ENCODE measurements around the gene TBL2. TPM values are rescaled to one million over a fixed set of nuclear protein-coding genes. Genes with fewer than 3 reads are reported as not detected.
"Not testable (repeated sequence)": the region's sequence is repeated elsewhere in the genome, so short reads cannot be mapped to it uniquely, and the experiment has no call there.

Gene TBL2
- total RNA-seq, 2 donors from 2014 or later = 36.5 to 50.2 TPM

DNA sequence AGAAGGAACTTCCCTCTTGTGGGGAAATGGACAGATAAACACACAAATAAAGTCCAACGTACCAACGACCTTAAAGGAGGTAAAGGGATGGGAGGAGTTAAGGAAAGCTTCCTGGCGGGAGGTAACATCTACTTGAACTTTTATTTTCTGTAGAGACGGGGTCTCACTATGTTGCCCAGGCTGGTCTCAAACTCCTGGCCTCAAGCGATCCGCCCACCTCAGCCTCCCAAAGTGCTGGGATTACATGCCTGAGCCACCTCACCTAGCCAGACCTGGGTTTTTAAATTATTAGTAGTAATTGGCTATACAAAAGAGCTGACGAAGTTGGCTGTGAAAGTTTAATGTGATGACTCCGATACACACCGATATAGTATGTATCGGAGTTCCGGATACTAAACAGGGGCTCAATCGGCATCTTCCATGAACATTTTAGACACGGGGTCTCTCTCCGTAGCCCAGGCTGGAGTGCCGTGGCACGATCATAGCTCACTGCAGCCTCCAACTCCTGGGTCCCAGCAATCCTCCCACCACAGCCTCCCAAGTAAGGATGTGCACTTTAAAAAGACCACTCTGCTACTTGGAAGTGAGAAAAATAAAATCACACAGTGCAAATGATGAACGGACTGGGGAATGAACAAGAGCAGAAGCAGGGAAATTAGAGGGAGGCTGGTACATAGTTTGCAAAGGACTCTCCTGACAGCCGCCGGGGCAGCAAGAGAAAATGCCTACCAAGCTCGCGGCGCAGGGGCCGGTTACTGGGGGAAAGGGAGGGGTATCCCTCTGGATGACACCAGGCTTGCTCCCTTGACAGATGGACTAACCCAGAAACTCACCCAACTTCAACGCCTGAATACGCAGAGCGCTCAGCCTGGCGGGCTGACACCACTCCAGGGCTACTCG lies 21.9 kb downstream of the TBL2 start:
- Histone ChIP-seq H3K4me1 (peaks cover 14% of the 10 kb centered on the region), H3K9ac (ENCODE audit: low read depth in 2 of 2, low read length in 2 of 2) (peak overlapping the region; percentile 58 to 97), H3K4me3 (peak overlapping the region; percentile 45), H3K27me3 (no peaks in the 10 kb centered on the region), H3K36me3 (no peaks in the 10 kb centered on the region), H3K27ac (peak overlapping the region; percentile 92), H3K9me3 (no peaks in the 10 kb centered on the region)
- DNase-seq = no peak
- intact Hi-C loops (cut with DNase I) = no loop called here
- no peak for TF ChIP-seq CTCF (IDR thresholded peaks at IDR 0.05)

DNA sequence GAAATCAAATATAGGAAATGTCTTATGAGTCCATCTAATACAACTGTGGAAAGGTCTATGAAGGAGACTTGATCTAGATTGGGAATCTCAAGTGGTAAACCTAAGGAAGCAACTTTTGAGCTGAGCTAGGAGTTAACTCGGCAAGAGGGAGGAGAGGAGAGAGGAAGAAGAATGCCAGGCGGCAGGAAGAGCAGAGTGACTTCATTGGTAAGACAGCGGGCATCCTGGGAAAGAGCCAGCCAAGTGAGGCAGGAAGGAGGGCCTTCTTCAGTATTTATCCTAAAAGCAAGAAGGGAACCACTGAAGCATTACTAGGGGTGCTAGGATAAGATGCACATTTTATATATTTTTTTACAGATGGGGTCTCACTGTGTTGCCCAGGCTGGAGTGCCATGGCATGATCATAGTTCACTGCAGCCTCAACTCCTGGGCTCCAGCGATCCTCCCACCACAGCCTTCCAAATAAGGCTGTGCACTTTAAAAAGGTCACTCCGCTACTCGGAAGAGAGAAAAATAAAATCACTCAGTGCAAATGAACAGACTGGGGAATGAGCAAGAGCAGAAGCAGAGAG lies 22.9 kb downstream of the TBL2 start:
- H3K9ac ChIP-seq (ENCODE audit: low read depth in 2 of 2, low read length in 2 of 2) = peak overlapping the region in 1 of 2 donors; percentile 97
- intact Hi-C loops (cut with DNase I) = no loop called here
- H3K4me1 ChIP-seq = peaks cover 17% of the 10 kb centered on the region
- peaks cover 5% of the 10 kb centered on the region for H3K36me3 ChIP-seq
- H3K4me3 ChIP-seq = peak overlapping the region; percentile 45
- no peak for TF ChIP-seq CTCF (IDR thresholded peaks at IDR 0.05)
- H3K27me3 ChIP-seq = no peaks in the 10 kb centered on the region
- DNase-seq = no peak
- H3K9me3 ChIP-seq = no peaks in the 10 kb centered on the region
- H3K27ac ChIP-seq = peak overlapping the region; percentile 92

- H3K4me1 ChIP-seq; H3K27me3 ChIP-seq; H3K9ac ChIP-seq (ENCODE audit: low read depth in 2 of 2, low read length in 2 of 2); DNase-seq; H3K4me3 ChIP-seq; H3K9me3 ChIP-seq; intact Hi-C loops (cut with DNase I); H3K36me3 ChIP-seq; H3K27ac ChIP-seq: not testable (repeated sequence)
Measured at GRCh38 chr7:73550093-73550492, 28.3 kb downstream of the TBL2 start.

DNA sequence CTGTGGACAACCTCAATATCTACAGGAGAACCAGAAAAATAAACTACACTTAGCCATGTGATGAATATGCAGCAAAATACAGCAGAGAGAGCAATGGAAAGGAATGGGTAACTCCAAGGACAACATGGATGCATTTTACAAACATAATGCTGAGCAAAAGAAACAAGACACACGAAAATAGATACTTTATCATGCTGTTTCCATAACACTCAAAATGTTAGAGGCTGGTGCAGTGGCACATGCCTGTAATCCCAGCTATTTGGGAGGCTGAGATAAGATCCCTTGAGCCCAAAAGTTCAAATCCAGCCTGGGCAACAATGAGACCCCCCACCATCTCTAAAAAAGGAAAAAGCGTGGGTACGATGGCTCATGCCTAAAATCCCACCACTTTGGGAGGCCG lies 29.2 kb downstream of the TBL2 start:
- peaks cover 5% of the 10 kb centered on the region for H3K36me3 ChIP-seq
- intact Hi-C loops (cut with DNase I) = loop anchor here (10.0 kb wide), 1 partner anchor 64 kb away; no protein-coding TSS in a partner anchor
- no peak for TF ChIP-seq CTCF (IDR thresholded peaks at IDR 0.05)

GRCh38 chr7:73547841-73548240 lies 30.5 kb downstream of the TBL2 start:
- Histone ChIP-seq H3K27ac (no peak overlapping the region), H3K4me1 (peaks cover 3% of the 10 kb centered on the region), H3K9me3 (no peaks in the 10 kb centered on the region), H3K36me3 (peaks cover 12% of the 10 kb centered on the region), H3K9ac (ENCODE audit: low read depth in 2 of 2, low read length in 2 of 2) (no peak overlapping the region), H3K4me3 (no peak overlapping the region), H3K27me3 (no peaks in the 10 kb centered on the region)
- no peak for TF ChIP-seq CTCF (IDR thresholded peaks at IDR 0.05)
- no peak for DNase-seq
- intact Hi-C loops (cut with DNase I) = loop anchor here (10.0 kb wide), 1 partner anchor 63 kb away; no protein-coding TSS in a partner anchor

More for the DNA sequence above, 29.2 kb downstream of the TBL2 start:
- no peak overlapping the region for H3K9ac ChIP-seq (ENCODE audit: low read depth in 2 of 2, low read length in 2 of 2)
- no peaks in the 10 kb centered on the region for H3K9me3 ChIP-seq
- H3K4me3 ChIP-seq = no peak overlapping the region
- peaks cover 3% of the 10 kb centered on the region for H3K4me1 ChIP-seq
- H3K27me3 ChIP-seq = no peaks in the 10 kb centered on the region
- no peak for DNase-seq
- H3K27ac ChIP-seq = no peak overlapping the region

Data from colonic mucosa (tissue), 4 donors.